OCI-LY7 (cell line): ENCODE data around the gene LRRC75B. TPM values are rescaled to one million over a fixed set of nuclear protein-coding genes. Genes with fewer than 3 reads are reported as not detected.
"Not testable (repeated sequence)": the region's sequence is repeated elsewhere in the genome, so short reads cannot be mapped to it uniquely, and the experiment has no call there.

ENCODE experiments used
- BruUV-seq: library from RNA; stranded (reverse); fragments of 400-500 nt; replicated peaks from 2 replicates; lab custom pipeline; 2021; lab: Mats Ljungman, UMichigan
- CTCF ChIA-PET: fragments of 300-600 bp; sonication (Branson Sonifier 250); formaldehyde crosslinking; loops from one replicate; lab custom pipeline; 2022; ENCODE audit warnings: antibody characterized with exemption; ENCODE audit not compliant: unreplicated experiment; lab: Charles Lee
- POLR2A ChIA-PET: fragments of 300-600 bp; sonication (Branson Sonifier 250); formaldehyde crosslinking; loops from one replicate; lab custom pipeline; 2022; ENCODE audit warnings: antibody characterized with exemption; lab: Charles Lee
- DNase-seq: peaks from one replicate; pipeline ENCODE4 v3.0.0-alpha.2; 2015; ENCODE audit warnings: low spot score
- H2AFZ ChIP-seq: fragments of 200-600 bp; sonication (generic), shearing (Covaris generic); 2 replicates; pipeline ENCODE4 v1.6.1; 2014; ENCODE audit warnings: mild to moderate bottlenecking, antibody characterized with exemption, low read length, moderate library complexity
- H3K27ac ChIP-seq: fragments of 200-600 bp; sonication (generic); 2 replicates; pipeline ENCODE4 v1.5.1; 2014; ENCODE audit warnings: mixed run types, low read depth, mild to moderate bottlenecking, moderate library complexity, low read length, inconsistent platforms; ENCODE audit not compliant: poor library complexity, severe bottlenecking
- H3K36me3 ChIP-seq: fragments of 200-600 bp; sonication (generic); 2 replicates; pipeline ENCODE4 v1.6.1; 2014; ENCODE audit warnings: mild to moderate bottlenecking, antibody characterized with exemption, low read length, moderate library complexity, mixed read lengths; ENCODE audit not compliant: insufficient read depth
- H3K4me1 ChIP-seq: fragments of 200-600 bp; sonication (generic); 2 replicates; pipeline ENCODE4 v1.5.1; 2014; ENCODE audit warnings: mild to moderate bottlenecking, low read length; ENCODE audit not compliant: insufficient read depth, poor library complexity, severe bottlenecking
- H3K4me2 ChIP-seq: fragments of 200-600 bp; sonication (generic); 2 replicates; pipeline ENCODE4 v1.6.1; 2014; ENCODE audit warnings: mild to moderate bottlenecking, low read length
- H3K4me3 ChIP-seq: fragments of 200-600 bp; sonication (generic); 2 replicates; pipeline ENCODE4 v1.5.1; 2014; ENCODE audit warnings: mild to moderate bottlenecking, low read depth, low read length; ENCODE audit not compliant: poor library complexity, severe bottlenecking
- H3K79me2 ChIP-seq: fragments of 200-600 bp; sonication (generic); 2 replicates; pipeline ENCODE4 v1.6.1; 2016; ENCODE audit warnings: low read depth, mild to moderate bottlenecking, low read length, moderate library complexity, mixed read lengths; ENCODE audit not compliant: insufficient read depth
- H3K9me2 ChIP-seq: fragments of 200-600 bp; sonication (generic); 2 replicates; pipeline ENCODE4 v1.6.1; 2016; ENCODE audit warnings: mild to moderate bottlenecking, low read length, mixed read lengths; ENCODE audit not compliant: insufficient read depth
- H3K9me3 ChIP-seq: fragments of 200-600 bp; sonication (generic); 2 replicates; pipeline ENCODE4 v1.6.1; 2014; ENCODE audit warnings: mild to moderate bottlenecking, mixed run types, low read length, mixed read lengths
- H4K20me1 ChIP-seq: fragments of 200-600 bp; sonication (generic); 2 replicates; pipeline ENCODE4 v1.6.1; 2014; ENCODE audit warnings: mild to moderate bottlenecking, antibody characterized with exemption, low read length, moderate library complexity, mixed read lengths; ENCODE audit not compliant: insufficient read depth
- EZH2phosphoT487 ChIP-seq: fragments of 200-600 bp; sonication (generic); IDR thresholded peaks from 2 replicates; pipeline ENCODE4 v1.6.1; 2018; ENCODE audit warnings: low read depth, borderline replicate concordance, mild to moderate bottlenecking, mixed run types, antibody characterized with exemption, low read length, moderate library complexity, mixed read lengths
- intact Hi-C: fragments of 100-400 bp; cut with micrococcal nuclease; formaldehyde crosslinking; loops from one replicate; pipeline ENCODE4 v1.10.0; 2022; ENCODE audit not compliant: unreplicated experiment
- total RNA-seq, 2 experiments: library from RNA; depleted of rRNA in 1 of 2; stranded (reverse); fragments of >200 nt in 1 of 2; shearing (Covaris generic) in 1 of 2; gene quantifications; 2 replicates each; pipeline ENCODE4 v1.2.3, GENCODE V29; 2014 to 2022
- TF ChIP-seq, protein P1 (sequence below): fragments of 200-600 bp; sonication (generic); conservative IDR thresholded peaks from 2 replicates; pipeline ENCODE4 v1.5.1; 2014; ENCODE audit warnings: mild to moderate bottlenecking, antibody characterized with exemption, low read length, moderate library complexity, mixed read lengths

LRRC75B gene
- total RNA-seq, 2 experiments from 2014 or later, result not detected

DNA sequence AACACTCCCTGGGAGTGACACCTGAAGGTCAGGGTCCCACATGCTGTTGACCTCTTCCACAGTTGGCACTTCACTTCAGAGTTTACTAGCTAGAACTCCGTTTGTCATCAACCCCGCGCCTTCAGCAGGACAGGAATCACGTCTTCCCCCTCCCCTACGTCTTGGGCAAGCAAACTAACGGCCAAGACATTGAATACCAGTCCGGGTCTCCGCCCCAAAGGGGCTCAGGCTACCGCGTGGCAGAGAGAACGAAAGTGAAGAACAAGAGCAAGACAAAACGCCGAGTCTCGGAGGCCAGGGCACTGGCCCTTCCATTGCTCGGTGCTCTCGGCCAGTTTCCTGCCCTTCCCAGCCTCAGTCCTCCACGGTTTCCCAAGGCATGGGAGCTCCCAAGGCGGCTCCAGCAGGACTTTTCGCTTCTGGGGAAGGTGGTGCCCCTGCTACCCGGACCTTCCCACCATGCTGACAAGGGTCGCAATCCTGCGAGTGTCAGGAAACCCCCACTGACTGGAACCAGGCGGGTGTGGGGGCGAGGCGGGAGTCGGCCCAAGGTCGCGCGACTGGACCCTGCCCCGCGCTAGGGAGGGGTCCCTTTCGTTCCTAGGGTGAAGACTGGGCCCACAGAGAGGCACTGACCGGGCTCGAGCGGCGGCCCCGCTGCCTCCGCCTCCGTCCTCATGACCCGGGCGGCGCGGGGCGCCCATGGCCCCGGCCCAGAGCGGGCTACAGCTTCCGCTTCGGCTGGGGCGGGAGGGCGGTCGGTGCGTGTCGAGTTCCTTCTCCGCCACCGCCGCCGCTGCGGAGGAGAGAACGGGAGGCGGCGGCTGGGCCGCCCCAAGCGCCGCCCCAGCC, 38.3 kb downstream of the LRRC75B start, which contains the start of gene GUCD1:
Gene GUCD1 (minus strand): TSS at position 826 of the 852 bp plus-strand sequence. CDS start 147 bp downstream, at position 679.
- peak; percentile 50 for DNase-seq
- Histone ChIP-seq H3K9me3 (no peaks in the 10 kb centered on the region), H3K9me2 (no peaks in the 10 kb centered on the region), H4K20me1 (peaks cover 30% of the 10 kb centered on the region), H3K27ac (peak within 1 kb of the TSS; percentile 87), H3K36me3 (peaks cover 57% of the 10 kb centered on the region), H2AFZ (peak within 1 kb of the TSS; percentile 79; the same call in 1 of the 2 replicates), H3K4me3 (peak within 1 kb of the TSS; percentile 96), H3K4me2 (peak within 1 kb of the TSS; percentile 96), H3K4me1 (peaks cover 61% of the 10 kb centered on the region), H3K79me2 (peaks cover 70% of the 10 kb centered on the region)
- ChIA-PET POLR2A (interaction anchor here (0.6 to 1.6 kb wide), 5 partner anchors 21 to 109 kb away, joined by 3 to 7 read pairs (median 3); no protein-coding TSS in a partner anchor), CTCF (no interaction called here)
- TF ChIP-seq, protein P1, sequence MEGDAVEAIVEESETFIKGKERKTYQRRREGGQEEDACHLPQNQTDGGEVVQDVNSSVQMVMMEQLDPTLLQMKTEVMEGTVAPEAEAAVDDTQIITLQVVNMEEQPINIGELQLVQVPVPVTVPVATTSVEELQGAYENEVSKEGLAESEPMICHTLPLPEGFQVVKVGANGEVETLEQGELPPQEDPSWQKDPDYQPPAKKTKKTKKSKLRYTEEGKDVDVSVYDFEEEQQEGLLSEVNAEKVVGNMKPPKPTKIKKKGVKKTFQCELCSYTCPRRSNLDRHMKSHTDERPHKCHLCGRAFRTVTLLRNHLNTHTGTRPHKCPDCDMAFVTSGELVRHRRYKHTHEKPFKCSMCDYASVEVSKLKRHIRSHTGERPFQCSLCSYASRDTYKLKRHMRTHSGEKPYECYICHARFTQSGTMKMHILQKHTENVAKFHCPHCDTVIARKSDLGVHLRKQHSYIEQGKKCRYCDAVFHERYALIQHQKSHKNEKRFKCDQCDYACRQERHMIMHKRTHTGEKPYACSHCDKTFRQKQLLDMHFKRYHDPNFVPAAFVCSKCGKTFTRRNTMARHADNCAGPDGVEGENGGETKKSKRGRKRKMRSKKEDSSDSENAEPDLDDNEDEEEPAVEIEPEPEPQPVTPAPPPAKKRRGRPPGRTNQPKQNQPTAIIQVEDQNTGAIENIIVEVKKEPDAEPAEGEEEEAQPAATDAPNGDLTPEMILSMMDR, result no peak
- no peak for TF ChIP-seq EZH2phosphoT487
- BruUV-seq, result no TSS peak
- intact Hi-C loops, result loop anchor here (1.0 kb wide), 1 partner anchor 120 kb away; no protein-coding TSS in a partner anchor

DNA sequence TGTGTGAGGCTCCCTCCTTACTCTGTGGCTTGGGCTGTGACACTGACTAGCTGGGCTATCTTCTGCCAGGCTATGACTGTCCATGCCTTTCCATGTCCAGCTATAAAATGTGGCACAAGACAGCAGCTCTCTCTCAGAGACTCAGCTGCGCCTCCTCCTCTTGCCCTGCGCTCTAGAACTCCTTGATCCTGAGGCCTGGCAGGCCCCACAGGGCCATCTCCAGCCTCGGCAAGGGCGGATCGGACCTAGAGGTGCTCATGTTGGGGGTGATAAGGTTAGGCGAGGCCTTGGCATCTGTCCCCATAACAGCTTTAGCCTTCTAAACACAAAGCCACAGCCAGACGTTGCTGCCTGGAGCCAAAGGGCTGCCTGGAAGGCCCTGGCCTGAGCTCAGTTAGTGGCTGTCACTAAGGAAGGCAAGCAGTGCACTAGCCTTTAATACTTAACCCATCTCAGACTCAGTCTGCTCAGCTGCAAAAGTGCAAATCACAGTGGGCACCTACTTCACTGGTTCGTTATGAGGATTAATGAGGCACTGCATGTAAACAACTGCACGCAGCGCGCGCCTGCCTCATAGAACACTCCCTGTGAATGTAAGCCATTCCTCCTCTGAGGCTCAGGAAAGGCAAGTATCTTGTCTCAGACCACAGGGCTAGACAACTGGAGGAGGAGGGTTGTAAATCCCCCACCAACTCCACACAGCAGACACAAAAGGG, 39.1 kb downstream of the LRRC75B start:
- Histone ChIP-seq H3K9me3 (no peaks in the 10 kb centered on the region), H3K4me3 (peak overlapping the region; percentile 96), H3K4me2 (peak overlapping the region; percentile 80), H3K36me3 (peaks cover 50% of the 10 kb centered on the region), H3K9me2 (no peaks in the 10 kb centered on the region), H4K20me1 (peaks cover 24% of the 10 kb centered on the region), H3K27ac (peak overlapping the region; percentile 76), H2AFZ (no peak overlapping the region), H3K79me2 (peaks cover 62% of the 10 kb centered on the region), H3K4me1 (peaks cover 53% of the 10 kb centered on the region)
- TF ChIP-seq EZH2phosphoT487, result no peak
- TF ChIP-seq, protein P1, result no peak
- ChIA-PET CTCF (no interaction called here), POLR2A (interaction anchor here (0.6 to 1.9 kb wide), 3 partner anchors 22 to 124 kb away, joined by 3 to 7 read pairs (median 3); no protein-coding TSS in a partner anchor)
- intact Hi-C loops, result no loop called here
- peak; percentile 29 for DNase-seq
- BruUV-seq, result no TSS peak

DNA sequence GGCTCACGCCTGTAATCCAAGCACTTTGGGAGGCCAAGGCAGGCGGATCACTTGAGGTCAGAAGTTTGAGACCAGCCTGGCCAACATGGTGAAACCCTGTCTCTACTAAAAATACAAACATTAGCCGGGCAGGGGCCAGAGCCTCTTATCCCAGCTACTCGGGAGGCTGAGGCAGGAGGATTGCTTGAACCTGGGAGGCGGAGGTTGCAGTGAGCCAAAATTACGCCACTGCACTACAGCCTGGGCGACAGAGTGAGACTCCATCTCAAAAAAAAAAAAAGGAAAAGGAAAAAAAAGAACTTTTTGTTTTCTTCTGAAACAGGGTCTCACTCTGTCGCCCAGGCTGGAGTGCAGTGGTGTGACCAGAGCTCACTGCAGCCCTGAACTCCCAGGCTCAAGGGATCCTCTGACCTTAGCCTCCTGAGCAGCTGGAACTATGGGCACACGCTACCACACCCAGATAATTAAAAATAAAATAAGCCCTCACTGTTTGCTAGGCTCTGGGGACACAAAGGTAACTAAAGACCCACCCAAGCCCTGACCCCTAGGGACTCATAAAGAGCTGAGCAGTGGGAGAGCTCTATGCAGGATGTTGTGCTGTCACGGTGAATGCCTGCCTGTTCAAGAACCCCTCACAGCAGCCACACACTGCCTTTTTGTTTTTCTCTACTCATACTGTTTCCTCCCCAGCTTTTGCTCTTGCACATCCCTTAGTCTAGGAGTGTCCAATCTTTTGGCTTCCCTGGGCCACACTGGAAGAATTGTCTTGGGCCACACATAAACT, 40.2 kb downstream of the LRRC75B start:
- H3K9me3 ChIP-seq, intact Hi-C loops, CTCF ChIA-PET, H3K9me2 ChIP-seq, BruUV-seq, H2AFZ ChIP-seq: not testable (repeated sequence)
- H3K79me2 ChIP-seq, result peaks cover 51% of the 10 kb centered on the region
- H3K4me2 ChIP-seq, result peak overlapping the region; percentile 80
- H3K36me3 ChIP-seq, result peaks cover 50% of the 10 kb centered on the region
- H3K27ac ChIP-seq, result peak overlapping the region; percentile 76
- DNase-seq, result peak; percentile 89
- peaks cover 43% of the 10 kb centered on the region for H3K4me1 ChIP-seq
- peaks cover 18% of the 10 kb centered on the region for H4K20me1 ChIP-seq
- POLR2A ChIA-PET, result interaction anchor here (0.6 to 1.9 kb wide), 3 partner anchors 41 to 849 kb away, joined by 3 to 7 read pairs (median 4); no protein-coding TSS in a partner anchor
- H3K4me3 ChIP-seq, result peak overlapping the region; percentile 96
